Activated CD8-positive, alpha-beta memory T cell treated with anti-CD3 and anti-CD28 coated beads for 36 hours (primary cell): ENCODE data around the gene KIRREL3. TPM values are rescaled to one million over a fixed set of nuclear protein-coding genes. Genes with fewer than 3 reads are reported as not detected.

Experiments
- CTCF ChIA-PET: fragments of 350-600 bp; sonication (Branson Sonifier 250); formaldehyde crosslinking; loops from one replicate; lab custom pipeline; 2021; ENCODE audit warnings: antibody characterized with exemption; lab: Charles Lee
- POLR2A ChIA-PET: fragments of 350-600 bp; sonication (Branson Sonifier 250); formaldehyde crosslinking; loops from one replicate; lab custom pipeline; 2021; ENCODE audit warnings: antibody characterized with exemption; lab: Charles Lee
- total RNA-seq, 2 experiments: library from RNA; stranded (reverse); gene quantifications; one replicate each; pipeline ENCODE4 v1.2.3, GENCODE V29; 2021

The KIRREL3 gene
- total RNA-seq, 2 experiments from 2014 or later = not detected

- POLR2A ChIA-PET = no interaction called here
Observed at GRCh38 chr11:126733685-126734084, 266.9 kb downstream of the KIRREL3 start.

GRCh38 chr11:126732981-126733380 is 267.6 kb downstream of the KIRREL3 start:
- CTCF ChIA-PET = no interaction called here
- POLR2A ChIA-PET = no interaction called here

More at GRCh38 chr11:126733685-126734084, 266.9 kb downstream of the KIRREL3 start:
- CTCF ChIA-PET = no interaction called here

- ChIA-PET POLR2A (no interaction called here), CTCF (no interaction called here)
Observed at GRCh38 chr11:126731576-126732142, 268.9 kb downstream of the KIRREL3 start.

GRCh38 chr11:126727381-126727780 is 273.2 kb downstream of the KIRREL3 start:
- ChIA-PET POLR2A (no interaction called here), CTCF (no interaction called here)

GRCh38 chr11:126725521-126725920 is 275.0 kb downstream of the KIRREL3 start:
- ChIA-PET POLR2A (no interaction called here), CTCF (no interaction called here)

- POLR2A ChIA-PET = no interaction called here
- CTCF ChIA-PET = no interaction called here
Observed at GRCh38 chr11:126725043-126725442, 275.5 kb downstream of the KIRREL3 start.

GRCh38 chr11:126723665-126724045 is 276.9 kb downstream of the KIRREL3 start:
- ChIA-PET CTCF (no interaction called here), POLR2A (no interaction called here)

- CTCF ChIA-PET = no interaction called here
Observed at GRCh38 chr11:126722956-126723664, 277.5 kb downstream of the KIRREL3 start.

GRCh38 chr11:126722006-126722736 is 278.4 kb downstream of the KIRREL3 start:
- CTCF ChIA-PET = no interaction called here

More at GRCh38 chr11:126722956-126723664, 277.5 kb downstream of the KIRREL3 start:
- POLR2A ChIA-PET = no interaction called here

GRCh38 chr11:126720539-126721235 is 279.9 kb downstream of the KIRREL3 start:
- POLR2A ChIA-PET = no interaction called here
- CTCF ChIA-PET = interaction anchor here (1.0 kb wide), 1 partner anchor 270 kb away, joined by 3 read pairs; no protein-coding TSS in a partner anchor

More at GRCh38 chr11:126722006-126722736, 278.4 kb downstream of the KIRREL3 start:
- POLR2A ChIA-PET = no interaction called here

- POLR2A ChIA-PET = no interaction called here
- CTCF ChIA-PET = interaction anchor here (1.0 kb wide), 1 partner anchor 271 kb away, joined by 3 read pairs; no protein-coding TSS in a partner anchor
Observed at GRCh38 chr11:126719740-126720139, 280.8 kb downstream of the KIRREL3 start.

- POLR2A ChIA-PET = no interaction called here
- CTCF ChIA-PET = no interaction called here
Observed at GRCh38 chr11:126718276-126718675, 282.3 kb downstream of the KIRREL3 start.

GRCh38 chr11:126716456-126717083 is 284.0 kb downstream of the KIRREL3 start:
- ChIA-PET POLR2A (no interaction called here), CTCF (interaction anchor here (0.6 to 1.2 kb wide), 3 partner anchors 273 to 599 kb away, joined by 3 to 4 read pairs (median 4); no protein-coding TSS in a partner anchor)

- POLR2A ChIA-PET = no interaction called here
- CTCF ChIA-PET = no interaction called here
Observed at GRCh38 chr11:126713806-126714205, 286.8 kb downstream of the KIRREL3 start.

- ChIA-PET POLR2A (no interaction called here), CTCF (interaction anchor here (0.9 kb wide), 1 partner anchor 278 kb away, joined by 3 read pairs; no protein-coding TSS in a partner anchor)
Observed at GRCh38 chr11:126711977-126712625, 288.5 kb downstream of the KIRREL3 start.

GRCh38 chr11:126710804-126711399 is 289.7 kb downstream of the KIRREL3 start:
- ChIA-PET CTCF (interaction anchor here (0.9 kb wide), 1 partner anchor 279 kb away, joined by 3 read pairs; no protein-coding TSS in a partner anchor), POLR2A (no interaction called here)

GRCh38 chr11:126707498-126707897 is 293.1 kb downstream of the KIRREL3 start:
- ChIA-PET CTCF (no interaction called here), POLR2A (no interaction called here)

GRCh38 chr11:126704096-126704495 is 296.5 kb downstream of the KIRREL3 start:
- ChIA-PET CTCF (no interaction called here), POLR2A (no interaction called here)
